Glomerular endothelial cell (primary cell): ENCODE measurements around the gene HCAR1. TPM values are rescaled to one million over a fixed set of nuclear protein-coding genes. Genes with fewer than 3 reads are reported as not detected.
"Not testable (repeated sequence)": the region's sequence is repeated elsewhere in the genome, so short reads cannot be mapped to it uniquely, and the experiment has no call there.

Experiments
- DNase-seq: peaks from one replicate; pipeline ENCODE4 v3.0.0-alpha.2; 2011; ENCODE audit warnings: low read depth, low spot score; ENCODE audit errors: extremely low read depth
- total RNA-seq: library from RNA; depleted of rRNA; stranded (reverse); fragments of >200 nt; gene quantifications from 2 replicates; pipeline ENCODE4 v1.2.3, GENCODE V29; 2015

The HCAR1 gene
- total RNA-seq, 1 donor from 2014 or later, result 0.18 TPM

GRCh38 chr12:122722387-122722786 lies 8.3 kb downstream of the HCAR1 start:
- no peak for DNase-seq

GRCh38 chr12:122721057-122721545 lies 9.5 kb downstream of the HCAR1 start:
- DNase-seq, result no peak

GRCh38 chr12:122716658-122717057 lies 14.0 kb downstream of the HCAR1 start, which contains the start of gene HCAR3:
Gene HCAR3, minus strand, starts transcription at chr12:122716811. Its CDS starts 74 bp downstream, at chr12:122716737.
- not testable (repeated sequence) for DNase-seq

- not testable (repeated sequence) for DNase-seq
These were observed 15.4 kb downstream of the HCAR1 start for GRCh38 chr12:122715211-122715610.

DNA sequence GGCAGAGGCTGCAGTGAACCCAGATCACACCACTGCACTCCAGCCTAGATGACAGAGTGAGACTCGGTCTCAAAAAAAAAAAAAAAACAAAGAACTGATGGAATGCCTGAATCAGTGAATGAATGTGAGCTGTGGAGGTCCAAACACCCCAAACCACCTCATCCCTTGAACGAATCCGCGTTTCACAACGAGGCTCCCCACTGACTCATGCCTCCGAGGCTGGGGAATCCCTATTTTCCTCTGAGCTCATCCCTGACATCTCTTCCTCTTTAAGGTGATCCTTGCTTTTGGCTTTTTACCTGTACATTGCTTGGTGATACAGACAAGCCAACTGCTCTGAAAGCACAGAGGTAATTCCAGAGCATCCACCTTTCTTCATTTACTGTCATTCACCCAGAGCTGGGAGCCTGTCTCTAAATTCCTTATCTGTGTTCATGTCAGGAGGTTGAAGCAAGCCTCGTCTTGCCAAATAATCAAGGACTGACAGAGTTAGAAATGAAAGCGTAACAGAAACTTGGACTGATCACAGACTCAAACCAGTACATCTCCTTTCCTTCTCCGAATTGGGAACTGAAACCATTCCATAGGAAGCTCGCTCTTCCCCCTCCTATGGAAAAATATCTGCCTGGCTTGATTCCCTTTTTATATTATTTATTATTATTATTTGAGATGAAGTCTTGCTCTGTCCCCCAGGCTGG lies 17.0 kb downstream of the HCAR1 start:
- DNase-seq, result not testable (repeated sequence)

DNA sequence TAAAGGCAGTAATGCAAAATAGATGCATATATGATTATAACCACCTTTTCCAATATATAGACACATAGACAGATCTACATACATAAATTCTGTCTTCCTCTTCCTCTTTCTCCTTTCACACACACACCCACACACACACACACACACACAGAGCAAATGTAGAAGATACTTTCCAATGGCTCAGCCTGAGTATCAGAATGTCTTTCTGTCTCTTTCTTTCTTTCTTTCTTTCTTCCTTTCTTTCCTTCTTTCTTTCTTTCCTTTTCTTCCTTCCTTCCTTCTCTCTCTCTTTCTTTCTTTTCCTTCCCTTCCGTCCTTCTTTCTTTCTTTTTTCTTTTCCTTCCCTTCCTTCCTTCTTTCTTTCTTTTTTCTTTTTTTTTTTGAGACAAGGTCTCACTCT lies 19.4 kb downstream of the HCAR1 start:
- DNase-seq, result not testable (repeated sequence)

- not testable (repeated sequence) for DNase-seq
These were observed 20.3 kb downstream of the HCAR1 start for GRCh38 chr12:122710341-122710740.

- DNase-seq, result not testable (repeated sequence)
These were observed 21.4 kb downstream of the HCAR1 start for GRCh38 chr12:122709287-122709686.

- not testable (repeated sequence) for DNase-seq
These were observed 26.8 kb downstream of the HCAR1 start for GRCh38 chr12:122703841-122704240.

DNA sequence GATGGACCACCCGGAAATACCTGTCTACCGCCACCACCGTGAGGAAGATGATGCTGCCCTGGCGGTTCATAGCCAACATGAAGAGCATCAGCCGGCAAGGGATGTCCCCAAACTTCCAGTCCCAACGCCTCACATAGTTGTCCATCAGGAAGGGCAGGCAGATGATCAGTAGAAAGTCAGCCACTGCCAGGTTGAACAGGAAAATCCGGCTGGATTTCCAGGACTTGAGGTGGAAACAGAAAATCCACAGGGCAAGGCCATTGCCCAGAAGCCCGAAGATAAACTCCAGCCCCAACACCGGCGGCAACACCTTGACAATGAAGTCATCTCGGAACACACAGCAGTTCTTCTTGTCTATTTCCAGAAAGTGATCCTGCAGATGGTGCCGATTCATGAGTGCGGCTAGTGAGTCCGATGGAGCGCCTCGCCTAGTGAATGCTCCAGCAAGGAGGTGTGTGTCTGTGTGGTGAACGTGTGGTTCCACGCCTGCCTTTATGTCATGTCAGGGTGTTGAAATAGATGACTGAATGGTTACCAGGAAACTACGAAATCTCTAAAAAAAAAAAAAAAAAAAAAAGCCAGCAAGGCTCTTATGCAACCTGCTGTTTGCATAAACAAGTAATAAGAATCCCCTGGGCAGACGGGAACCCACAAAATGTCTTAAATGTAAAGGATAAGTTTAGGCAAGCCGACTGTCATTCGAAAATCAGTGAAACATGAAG lies 27.6 kb downstream of the HCAR1 start, which contains the start of gene HCAR2:
HCAR2 (minus strand) TSS at position 468 of the 722 bp plus-strand sequence; CDS start at position 394, 74 bp downstream.
- DNase-seq, result not testable (repeated sequence)

DNA sequence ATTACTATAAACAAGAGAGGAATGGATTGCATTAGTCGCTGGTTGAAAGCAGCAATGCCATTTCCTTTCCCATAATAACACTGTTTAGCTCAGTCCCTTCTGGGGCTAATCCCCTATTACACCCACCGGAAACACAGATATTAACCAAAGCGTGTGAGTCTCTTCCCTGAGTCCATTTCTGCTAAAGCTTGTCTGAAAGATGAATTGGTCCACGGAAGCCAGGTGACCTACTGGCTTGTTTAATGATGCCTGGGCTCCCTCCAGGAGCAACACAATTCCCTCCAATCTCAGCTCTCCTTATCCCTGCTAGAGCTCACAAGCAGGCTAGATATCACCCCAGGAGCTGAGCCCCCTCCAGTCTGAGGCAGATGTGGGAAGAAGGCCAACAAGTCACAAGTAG lies 29.2 kb downstream of the HCAR1 start:
- not testable (repeated sequence) for DNase-seq

- DNase-seq, result not testable (repeated sequence)
These were observed 30.5 kb downstream of the HCAR1 start for GRCh38 chr12:122700038-122700710.

DNA sequence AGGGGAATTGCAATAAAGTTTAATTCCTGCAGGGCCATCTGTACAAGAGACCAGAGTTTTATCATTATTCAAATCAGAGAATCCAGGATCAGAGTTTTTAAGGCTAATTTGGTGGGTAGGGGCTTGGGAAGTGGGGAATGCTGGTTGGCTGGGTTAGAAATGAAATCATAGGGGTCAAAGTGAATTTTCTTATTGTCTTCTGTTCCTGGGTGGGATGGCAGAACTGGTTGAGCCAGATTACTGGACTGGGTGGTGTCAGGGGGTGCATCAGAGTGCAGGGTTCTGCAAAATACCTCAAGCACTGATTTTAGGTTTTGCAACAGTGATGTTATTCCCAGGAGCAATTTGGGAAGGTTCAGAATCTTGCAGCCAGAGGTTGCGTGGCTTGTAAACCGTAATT lies 33.7 kb downstream of the HCAR1 start:
- DNase-seq, result not testable (repeated sequence)

DNA sequence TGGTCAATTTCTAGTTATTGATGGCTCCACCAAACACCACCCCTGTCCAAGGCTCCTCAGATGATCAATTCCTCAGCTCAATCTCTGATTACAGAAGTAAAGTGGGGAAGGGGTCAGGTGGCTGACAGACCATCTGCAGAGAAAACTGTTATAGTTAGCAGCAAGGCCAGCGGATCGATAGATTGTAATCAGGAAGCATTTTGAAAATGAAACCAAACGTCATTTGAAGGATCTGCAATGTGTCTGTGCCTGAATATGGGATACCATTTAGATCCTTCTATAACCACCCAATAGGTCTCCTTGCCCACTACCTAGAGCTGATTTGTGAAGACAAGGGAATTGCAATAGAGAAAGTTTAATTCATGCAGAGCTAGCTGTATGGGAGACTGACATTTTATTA lies 39.1 kb downstream of the HCAR1 start:
- no peak for DNase-seq

DNA sequence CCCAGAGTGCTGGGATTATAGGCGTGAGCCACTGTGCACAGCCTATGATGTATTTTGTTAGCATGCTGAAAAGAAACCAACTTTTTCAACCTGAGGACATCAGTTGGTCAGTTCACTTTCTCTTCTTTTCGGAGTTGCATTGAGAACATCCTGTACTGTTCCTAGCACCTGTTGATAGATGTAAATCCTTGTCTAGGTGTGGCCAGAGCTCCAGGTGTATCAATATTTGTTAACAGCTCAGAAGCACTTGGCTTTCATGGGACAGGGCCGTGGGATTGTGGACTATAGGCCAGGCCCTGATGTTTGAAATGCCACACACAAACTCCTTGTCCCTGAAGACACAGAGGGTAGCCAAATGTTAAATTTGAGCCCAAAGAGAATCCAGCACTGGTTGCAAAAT lies 42.4 kb downstream of the HCAR1 start:
- no peak for DNase-seq

GRCh38 chr12:122687086-122687485 lies 43.6 kb downstream of the HCAR1 start:
- DNase-seq, result no peak

DNA sequence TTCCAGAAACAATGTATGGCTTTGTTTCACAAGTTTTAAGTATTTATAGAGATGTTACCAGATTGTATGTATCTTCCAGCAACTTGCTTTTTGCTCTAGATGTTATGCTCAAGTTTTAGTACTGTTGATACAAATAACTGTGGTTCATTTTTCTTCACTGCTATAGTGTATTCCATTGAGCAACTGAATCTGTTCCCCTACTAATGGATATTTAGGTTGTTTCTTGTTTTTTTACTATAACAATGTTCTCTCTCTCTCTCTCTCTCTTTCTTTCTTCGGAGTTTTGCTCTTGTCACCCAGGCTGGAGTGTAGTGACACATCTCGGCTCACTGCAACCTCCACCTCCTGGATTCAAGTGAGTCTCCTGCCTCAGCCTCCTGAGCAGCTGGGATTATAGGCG lies 44.1 kb downstream of the HCAR1 start:
- no peak for DNase-seq

DNA sequence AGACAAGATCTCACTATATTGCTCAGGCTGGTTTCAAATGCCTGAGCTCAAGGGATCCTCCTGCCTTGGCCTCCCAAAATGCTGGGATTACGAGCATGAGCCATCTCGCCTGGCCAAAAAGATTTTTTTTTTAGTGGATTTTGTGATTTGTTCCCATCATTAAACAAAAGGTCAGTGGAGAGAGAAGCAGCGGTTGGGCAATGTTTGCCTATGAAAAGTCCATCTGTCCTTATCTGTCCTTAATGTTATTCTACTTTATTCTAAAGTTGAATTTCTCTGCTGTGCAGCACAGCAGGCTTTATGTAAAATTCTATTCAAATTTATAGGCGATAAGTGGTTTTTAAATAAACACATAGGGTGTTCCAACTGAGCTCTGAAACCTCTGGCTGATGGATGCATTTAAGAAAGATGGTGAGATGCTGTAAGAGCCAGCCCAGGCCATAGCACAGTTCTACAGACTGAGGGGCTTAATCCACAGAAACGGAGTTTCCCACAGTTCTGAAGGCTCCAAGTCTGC lies 46.3 kb downstream of the HCAR1 start:
- no peak for DNase-seq

GRCh38 chr12:122681814-122682213 lies 48.8 kb downstream of the HCAR1 start:
- DNase-seq, result no peak

DNA sequence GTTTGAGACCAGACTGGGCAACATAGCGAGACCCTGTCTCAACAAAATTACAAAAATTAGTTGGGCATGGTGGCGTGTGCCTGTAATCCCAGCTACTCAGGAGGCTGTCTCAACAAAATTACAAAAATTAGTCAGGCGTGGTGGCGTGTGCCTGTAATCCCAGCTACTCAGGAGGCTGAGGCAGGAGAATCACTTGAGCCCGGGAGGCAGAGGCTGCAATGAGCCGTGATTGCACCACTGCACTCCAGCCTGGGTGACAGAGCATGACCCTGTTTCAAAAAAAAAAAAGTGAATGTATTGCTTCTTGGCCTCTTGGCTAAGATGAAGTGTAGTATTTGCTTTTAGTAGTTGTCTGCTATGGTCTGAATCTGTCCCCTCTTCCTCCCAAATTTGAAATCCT lies 49.7 kb downstream of the HCAR1 start:
- not testable (repeated sequence) for DNase-seq

DNA sequence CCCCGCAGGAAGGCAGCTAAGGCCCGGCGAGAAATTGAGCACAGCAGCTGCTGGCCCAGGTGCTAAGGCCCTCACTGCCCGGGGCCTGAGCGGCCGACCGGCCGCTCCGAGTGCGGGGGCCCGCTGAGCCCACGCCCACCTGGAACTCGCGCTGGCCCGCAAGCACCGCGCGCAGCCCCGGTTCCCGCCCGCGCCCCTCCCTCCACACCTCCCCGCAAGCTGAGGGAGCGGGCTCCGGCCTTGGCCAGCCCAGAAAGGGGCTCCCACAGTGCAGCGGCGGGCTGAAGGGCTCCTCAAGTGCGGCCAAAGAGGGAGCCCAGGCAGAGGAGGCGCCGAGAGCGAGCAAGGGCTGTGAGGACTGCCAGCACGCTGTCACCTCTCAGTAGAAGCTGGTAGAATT lies 53.9 kb downstream of the HCAR1 start:
- not testable (repeated sequence) for DNase-seq
